GM18505 (cell line): ENCODE results near the gene MARCHF10.
"Not testable (repeated sequence)": the region's sequence is repeated elsewhere in the genome, so short reads cannot be mapped to it uniquely, and the experiment has no call there.

ENCODE experiments used
- ATAC-seq: cut with Tn5 transposase; IDR thresholded peaks from one replicate; pipeline ENCODE4 v1.9.1; 2021; ENCODE audit not compliant: unreplicated experiment
- POLR2A ChIP-seq: IDR thresholded peaks from 4 replicates; pipeline ENCODE4 v1.6.1; 2011; ENCODE audit warnings: borderline replicate concordance; ENCODE audit not compliant: insufficient read depth, insufficient read length; ENCODE audit errors: extremely low read depth

MARCHF10 gene

DNA sequence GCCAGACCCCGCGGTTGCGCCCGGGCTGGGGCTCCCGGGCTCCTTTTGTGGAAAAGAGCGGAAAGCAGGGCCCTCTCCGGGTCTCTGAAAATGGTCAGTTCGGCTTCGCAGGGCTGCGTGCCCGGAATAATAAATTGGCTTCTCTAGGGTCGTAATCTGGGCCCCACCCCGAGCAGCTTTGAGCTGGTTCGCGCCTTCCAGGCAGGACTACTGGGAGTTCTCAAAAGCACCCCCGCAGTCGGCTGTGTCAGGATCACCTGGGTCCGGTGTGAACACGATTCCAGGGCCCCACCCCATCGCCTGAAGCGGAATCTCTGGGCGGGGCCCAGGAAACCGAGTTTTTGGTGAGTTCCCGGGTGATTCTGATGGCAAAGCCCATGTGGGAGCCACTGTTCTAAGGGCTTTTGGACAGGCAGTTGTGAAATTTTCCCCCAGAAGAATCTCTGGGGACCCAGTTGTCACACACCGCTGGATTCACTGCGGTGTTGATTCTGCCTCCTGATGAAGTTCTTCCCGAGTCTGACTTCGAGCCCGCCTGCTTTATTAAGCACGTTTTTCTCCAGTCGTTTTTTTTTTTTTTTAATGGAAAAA lies 103.6 kb downstream of the MARCHF10 start:
- no peak for ATAC-seq

DNA sequence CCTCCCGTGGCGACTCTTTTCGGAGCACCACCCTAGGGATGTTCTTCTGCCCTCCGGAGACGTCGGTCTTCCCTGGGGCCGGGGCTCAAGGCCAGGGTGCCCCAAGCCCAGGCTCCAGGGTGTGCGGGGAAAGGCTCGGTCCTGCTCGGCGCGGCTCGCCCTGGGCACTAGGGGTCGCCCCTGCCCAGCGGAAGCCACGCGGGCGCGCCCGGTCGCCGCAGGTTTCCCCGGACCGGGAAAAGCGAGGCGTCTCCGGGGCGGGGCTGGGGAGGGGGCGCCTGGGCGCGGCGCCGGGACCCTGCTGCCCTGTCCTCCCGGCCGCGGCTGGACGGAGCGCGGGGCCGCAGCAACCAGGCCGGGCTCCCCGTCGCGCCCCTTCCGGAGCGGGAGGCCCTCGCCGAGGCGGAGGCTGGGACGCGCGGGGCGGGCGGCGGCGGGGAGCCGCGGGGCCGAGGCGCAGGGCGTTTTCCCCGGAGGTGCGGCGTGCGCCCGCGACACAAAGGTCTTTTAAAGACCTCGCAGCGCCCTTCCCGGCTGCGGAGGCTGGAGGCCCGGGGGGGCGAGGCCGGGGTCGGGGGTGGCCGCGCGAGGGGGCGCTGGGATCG lies 104.2 kb downstream of the MARCHF10 start:
- TF ChIP-seq POLR2A, result no peak
- peak; percentile 87 for ATAC-seq

More for the DNA sequence above, 103.6 kb downstream of the MARCHF10 start:
- no peak for TF ChIP-seq POLR2A

DNA sequence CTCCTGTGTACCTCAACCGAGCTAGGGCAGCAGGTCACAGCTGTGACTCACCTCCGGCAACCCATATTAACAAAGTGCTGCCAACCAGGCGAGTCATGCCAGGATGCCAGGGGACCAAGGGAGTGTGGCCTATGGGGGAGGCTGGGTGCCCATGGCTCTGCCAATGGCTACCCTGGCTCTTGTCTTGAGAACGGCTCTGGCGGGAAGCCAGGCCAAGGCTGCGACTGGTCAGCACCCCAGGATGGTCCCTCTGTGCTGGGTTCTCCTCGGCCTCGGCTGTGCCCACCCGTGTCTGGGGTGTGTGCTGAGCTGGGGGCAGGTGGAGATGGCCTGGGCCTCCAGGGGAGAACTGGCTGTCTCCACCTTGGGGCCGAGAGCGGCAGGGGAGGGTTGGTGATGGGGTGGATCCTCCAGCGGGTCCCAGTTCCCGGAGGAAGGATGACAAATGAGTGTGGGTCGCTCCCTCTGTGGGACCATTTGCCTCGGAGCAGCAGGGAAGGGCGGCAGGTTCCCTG lies 104.8 kb downstream of the MARCHF10 start:
- no peak for TF ChIP-seq POLR2A
- no peak for ATAC-seq

DNA sequence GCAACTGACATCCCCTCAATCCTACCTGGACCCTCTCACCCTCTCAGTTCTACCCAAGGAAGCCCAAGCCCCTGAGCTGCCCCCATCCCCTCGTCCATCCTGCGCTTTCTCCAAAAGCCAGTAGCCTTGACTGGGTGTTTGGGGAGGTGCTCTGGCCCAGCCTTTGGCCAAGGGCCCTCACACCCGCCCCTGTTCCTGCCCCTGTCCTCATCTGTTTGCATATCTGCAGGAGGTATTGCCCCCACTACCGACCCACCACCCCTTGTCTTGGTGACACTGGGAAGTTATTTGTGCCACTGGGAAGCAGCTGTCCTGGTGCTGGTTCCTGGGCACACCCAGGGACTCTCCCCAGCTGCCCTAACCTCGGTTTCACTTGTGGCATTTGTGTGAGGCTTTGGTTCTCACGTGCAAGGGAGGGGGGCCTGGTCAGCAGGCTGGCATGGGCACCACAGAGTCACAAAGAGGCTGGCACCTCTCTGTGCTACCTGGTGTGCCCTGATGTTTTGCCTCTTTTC lies 105.3 kb downstream of the MARCHF10 start:
- TF ChIP-seq POLR2A, result no peak
- ATAC-seq, result no peak

DNA sequence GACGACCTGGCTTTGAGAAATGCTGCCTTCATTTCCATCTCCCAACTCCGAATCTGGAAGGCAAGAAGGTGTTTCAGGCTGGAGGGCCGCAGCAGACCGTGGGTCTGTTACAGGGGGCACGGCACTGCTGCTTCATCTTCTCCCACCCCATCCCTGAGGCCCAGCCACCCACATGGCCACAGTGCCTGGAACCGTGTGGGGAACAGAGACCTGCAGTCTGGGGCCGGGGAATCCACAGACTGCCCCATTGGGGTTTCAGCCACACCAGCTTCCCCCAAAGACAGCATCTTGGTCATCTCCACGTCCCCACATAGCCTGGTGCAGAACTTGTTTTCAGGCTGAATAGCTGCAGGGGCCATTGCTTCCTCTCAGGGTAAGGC lies 106.4 kb downstream of the MARCHF10 start:
- no peak for TF ChIP-seq POLR2A
- no peak for ATAC-seq

DNA sequence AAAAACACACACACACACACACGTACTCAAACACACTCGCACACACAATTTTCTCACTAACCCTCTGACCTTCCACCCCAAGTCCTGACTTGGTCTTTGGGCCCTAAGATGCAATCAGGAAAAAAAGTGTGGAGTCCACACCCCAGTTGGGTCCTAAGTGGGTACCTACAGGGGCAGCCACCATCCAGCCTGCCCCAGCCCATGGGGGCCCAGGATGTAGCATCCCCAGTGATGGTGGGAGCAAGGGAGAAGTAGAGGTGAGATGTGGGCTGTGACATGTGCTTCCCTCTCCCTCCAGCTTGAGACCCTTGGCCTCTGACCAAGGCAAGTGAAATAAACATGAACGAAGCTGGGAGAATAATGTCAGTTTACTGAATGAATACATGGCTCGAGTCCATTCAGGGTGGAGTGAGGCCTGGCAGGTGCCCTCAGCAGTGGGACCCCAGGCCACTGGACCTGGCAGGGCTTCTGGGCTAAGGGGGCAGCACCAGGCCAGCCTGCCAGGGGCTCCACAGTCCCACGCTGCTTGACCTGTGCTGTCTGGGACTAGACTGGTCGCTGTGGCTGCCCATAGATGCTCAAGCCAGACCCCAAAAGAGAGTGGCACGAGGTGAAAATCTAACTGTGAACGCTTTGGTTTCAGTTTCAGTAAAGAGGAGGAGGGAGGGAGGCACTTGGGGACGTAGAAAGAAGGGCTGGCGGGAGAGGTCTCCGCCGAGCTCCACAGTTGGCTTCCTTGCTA lies 107.0 kb downstream of the MARCHF10 start:
- no peak for ATAC-seq
- no peak for TF ChIP-seq POLR2A

DNA sequence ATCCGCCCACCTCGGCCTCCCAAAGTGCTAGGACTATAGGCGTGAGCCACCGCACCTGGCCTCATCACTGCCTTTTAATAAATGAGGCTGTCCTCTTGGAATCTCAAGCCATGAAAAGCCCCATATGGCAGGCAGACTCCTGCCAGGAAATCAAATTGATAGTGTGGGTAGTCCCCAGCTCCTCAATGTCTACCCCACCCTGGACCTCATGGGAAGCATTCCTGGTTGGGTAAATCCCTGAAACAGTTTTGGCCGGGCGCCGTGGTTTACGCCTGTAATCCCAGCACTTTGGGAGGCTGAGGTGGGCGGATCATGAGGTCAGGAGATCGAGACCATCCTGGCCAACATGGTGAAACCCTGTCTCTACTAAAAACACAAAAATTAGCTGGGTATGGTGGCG lies 109.7 kb downstream of the MARCHF10 start:
- not testable (repeated sequence) for ATAC-seq

DNA sequence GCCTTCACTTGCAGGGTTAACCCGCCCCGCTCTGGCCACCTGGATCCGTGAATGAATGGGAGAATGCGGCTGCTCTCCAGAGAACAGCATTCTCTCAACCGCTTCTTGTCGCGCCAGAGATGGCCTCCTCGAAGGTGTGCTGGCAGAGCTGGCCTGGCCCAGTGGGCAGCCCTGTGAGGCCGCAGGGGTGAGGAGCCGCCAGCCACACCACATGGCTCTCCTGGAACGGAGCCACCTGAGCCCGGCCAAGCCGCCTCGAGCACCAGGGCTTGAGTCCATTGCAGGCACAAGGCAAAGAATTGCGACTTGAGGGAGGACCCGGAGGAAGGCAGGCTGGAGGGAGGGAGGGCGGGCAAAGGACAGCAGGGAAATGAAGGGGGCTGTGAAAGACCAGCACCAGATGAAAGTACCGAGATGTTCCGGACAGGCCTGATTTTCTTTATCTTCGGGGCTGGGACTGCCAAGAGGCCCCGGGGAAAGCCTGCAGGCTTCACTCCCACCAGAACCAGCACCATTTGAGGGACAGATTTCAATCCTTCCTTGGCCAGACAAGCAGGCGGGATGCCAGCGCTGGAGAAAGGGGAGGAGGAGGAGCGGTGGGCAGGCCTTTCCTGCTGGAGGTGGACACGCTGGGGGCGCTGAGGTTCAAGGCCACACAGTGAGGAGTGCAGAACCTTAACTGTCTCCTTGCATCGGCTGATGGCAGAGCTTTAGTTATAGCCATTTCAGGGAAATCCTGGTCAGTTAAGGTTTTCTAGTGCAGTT lies 111.2 kb downstream of the MARCHF10 start:
- no peak for ATAC-seq

DNA sequence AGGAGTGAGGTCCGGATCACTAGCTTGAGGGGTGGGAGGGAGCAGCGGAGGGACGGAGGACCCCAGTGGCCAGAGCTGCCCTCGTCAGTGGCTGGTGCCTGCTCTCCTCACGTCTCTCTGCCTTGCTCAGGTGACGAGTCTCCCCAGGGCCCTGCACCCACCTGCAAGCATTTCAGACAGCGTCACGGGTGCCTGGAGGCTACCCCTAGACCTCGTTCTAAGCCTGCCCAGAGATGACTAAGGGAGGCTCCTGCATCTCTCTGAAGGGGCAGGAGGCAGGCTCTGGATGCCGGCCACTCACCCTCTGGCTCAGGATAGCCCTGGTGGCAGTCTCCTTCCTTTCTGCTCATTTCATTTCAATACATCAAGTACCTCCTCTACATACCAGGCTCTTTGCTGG lies 111.9 kb downstream of the MARCHF10 start:
- TF ChIP-seq POLR2A, result no peak
- no peak for ATAC-seq

More for the DNA sequence above, 111.2 kb downstream of the MARCHF10 start:
- no peak for TF ChIP-seq POLR2A

DNA sequence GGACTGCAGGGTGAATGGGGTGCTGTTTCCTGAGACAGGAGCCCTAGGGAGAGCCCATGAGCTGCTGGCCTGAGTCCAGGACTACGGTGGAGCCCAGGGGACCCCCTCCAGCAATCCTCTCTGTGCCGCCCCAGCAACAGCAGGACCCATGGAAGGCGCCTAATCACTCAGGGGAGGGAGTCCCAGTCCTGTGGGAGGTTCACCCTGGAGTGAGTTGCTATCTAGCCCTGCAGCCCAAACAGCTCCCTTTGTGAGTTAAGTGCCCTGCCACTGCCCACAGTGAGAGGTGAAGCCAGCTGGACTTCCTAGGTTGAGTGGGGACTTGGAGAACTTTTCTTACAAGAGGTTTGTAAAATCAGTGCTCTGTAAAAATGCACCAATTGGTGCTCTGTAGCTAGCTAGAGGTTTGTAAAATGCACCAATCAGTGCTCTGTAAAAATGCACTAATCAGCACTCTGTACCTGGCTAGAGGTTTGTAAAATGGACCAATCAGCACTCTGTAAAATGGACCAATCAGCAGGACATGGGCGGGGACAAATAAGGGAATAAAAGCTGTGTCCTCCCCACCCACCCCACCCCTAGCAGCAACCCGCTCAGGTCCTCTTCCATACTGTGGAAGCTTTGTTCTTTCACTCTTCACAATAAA lies 112.9 kb downstream of the MARCHF10 start:
- not testable (repeated sequence) for ATAC-seq

DNA sequence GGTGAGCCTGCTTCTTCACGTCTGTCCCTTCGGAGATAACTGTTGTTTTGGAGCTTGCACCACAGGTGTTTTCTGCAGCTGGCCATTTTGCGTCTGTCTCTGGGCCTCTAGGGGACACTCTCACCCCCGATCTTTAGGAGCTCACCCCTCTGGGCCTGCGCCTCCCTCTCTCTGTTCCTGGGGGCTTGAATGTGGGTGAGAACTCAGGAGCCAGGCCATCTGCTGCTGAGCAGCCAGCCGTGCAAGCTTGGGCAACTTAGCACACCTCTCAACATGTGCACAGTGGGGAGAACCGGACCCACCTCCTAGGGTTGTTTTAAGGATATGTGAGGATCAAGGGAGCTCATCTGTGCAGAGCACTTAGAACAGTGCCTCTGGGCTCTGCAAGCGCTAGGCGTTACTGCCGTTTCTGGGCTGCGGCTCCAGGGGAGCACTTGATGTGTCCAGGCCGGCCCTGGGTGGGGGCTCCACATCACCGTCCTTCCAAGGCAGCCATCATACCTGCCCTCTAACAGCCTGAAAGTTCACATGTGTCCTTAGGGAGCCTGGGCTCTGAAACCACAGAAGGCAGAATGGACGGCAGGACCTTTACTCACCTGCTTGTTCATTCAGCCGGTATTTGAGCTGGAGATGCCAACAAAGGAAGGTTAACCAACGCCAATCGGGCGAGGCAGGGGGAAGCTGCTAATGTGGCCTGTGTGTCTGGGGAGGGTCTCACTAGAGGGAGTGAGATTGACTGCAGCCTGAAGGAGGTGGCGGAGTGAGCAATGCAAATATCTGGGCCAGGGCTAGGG lies 114.3 kb downstream of the MARCHF10 start:
- no peak for ATAC-seq
- no peak for TF ChIP-seq POLR2A

DNA sequence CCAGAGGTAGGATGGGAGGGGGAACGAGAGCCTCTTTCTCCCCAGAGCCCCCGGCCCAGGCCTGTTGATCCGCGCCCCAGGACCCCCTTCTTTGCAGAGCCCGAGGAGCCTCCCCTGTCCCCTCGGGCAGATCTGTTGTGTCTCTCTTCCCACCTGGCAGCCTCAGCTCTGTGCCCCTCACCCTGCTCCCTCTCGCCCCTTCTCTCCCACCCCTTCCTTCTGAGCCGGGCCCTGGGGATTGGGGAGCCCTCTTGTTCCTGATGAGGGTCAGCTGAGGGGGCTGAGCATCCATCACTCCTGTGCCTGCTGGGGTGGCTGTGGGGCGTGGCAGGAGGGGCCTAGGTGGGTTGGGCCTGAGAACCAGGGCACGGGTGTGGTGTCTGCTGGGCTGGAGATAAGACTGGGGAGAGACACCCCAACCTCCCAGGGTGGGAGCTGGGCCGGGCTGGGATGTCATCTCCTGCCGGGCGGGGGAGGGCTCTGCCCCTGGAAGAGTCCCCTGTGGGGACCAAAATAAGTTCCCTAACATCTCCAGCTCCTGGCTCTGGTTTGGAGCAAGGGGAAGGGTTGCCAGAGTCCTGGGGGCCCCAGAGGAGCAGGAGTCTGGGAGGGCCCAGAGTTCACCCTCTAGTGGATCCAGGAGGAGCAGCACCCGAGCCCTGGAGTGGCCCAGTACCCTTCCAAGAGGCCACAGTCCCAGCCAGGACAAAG lies 115.2 kb downstream of the MARCHF10 start:
- no peak for ATAC-seq

More for the DNA sequence above, 115.2 kb downstream of the MARCHF10 start:
- TF ChIP-seq POLR2A, result no peak
